ENCODE measurements around the gene CPSF7.

CPSF7 gene

DNA sequence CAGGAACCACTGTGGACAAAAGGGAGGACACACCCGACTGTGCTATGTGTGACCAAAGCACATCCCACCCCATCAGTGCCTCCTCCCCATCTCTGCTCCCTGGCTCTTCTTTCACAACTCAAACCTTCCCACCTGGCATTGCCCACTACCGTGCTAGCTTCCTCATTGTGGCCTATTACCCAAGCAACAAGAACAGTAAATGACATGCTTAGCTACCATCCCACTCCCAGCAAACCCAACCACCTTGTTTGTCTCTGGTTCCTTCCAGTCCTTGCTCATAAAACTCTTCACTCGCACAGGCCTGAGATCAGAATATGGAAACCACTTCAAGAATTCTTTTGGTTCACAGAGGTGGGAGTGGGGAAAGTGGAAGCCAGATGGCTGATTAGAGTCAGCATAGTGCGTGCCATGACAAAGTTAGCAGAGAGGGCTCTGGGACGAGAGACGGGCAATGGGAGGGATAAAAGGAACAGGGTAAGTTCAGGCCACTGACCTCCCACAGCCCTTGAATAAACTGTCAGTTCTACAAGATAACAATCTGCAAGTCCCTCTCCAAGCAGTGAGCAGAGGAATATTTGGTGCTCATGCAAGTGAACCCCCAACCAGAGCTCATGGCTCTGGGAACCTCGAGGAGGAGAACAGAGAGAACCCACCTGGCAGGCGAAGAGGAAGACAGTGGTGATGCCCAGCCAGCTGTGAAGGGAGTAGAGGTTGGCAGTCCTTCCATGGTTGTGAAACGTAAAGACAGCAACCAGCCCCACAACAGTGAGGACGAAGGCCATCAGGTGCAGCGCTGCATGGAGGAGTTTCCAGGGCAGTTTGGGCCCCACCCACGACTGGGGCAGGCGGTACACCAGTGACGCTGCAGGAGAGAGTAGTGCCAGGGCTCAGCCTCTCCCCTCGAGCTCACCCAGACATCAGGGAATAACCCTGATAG, 76.4 kb downstream of the CPSF7 start:
- DNase-seq = no peak

All from hippocampal formation (tissue), 2 donors.